HG02678 (cell line): ENCODE measurements around the gene AP4M1.

Source experiments
- ATAC-seq: cut with Tn5 transposase; IDR thresholded peaks from one replicate; pipeline ENCODE4 v1.9.1; 2021; ENCODE audit warnings: mild to moderate bottlenecking, moderate library complexity; ENCODE audit not compliant: unreplicated experiment

Gene AP4M1

DNA sequence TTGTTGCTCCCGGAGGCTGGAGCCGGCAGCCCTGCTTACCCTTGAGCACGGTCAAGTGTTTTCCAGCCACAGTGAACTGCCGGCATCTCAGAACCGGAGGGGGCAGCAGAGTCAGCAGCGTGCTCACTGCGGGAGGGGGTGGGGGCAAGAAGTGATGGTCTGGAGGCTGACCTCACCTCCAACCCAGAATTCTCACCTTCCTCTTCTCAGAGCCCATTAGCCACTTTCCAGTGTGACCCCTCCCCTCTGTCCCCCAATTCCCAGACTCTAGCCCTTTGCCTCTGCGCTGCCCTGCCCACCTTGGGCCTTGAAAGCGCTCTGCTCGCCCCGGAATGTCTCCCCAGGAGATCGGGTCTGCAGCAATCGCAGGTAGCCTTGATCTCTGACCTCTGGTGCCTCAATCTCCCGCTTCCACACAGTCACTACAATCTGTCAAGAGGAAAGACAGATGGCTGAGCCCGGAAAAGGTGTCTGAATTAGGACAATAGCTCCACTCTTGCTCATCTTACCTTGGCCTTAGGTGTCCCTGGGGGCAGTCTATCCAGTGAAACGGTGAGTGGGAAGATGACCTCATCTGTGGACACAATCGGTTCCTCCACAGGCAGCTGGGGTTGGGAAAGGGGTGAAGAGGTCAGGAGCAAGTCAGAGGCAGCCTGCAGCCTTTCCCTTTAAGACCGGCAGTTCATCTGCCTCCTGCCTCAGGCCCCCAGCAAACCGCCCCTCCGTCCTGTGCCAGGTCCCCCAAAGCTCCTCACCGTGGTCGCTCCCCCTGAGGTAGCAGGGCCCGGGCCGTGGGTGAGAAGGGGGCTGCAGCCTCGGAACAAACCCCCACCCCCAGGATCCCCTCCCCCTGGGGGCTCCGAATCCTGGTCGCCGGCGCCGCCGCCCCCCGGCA lies 56.1 kb downstream of the AP4M1 start:
- no peak for ATAC-seq
